ENCODE measurements around the gene ANTXR2.
A peak's percentile ranks its signal among the peaks of the same experiment; 100 is the strongest.
"Not testable (repeated sequence)": the region's sequence is repeated elsewhere in the genome, so short reads cannot be mapped to it uniquely, and the experiment has no call there.

The ANTXR2 gene

DNA sequence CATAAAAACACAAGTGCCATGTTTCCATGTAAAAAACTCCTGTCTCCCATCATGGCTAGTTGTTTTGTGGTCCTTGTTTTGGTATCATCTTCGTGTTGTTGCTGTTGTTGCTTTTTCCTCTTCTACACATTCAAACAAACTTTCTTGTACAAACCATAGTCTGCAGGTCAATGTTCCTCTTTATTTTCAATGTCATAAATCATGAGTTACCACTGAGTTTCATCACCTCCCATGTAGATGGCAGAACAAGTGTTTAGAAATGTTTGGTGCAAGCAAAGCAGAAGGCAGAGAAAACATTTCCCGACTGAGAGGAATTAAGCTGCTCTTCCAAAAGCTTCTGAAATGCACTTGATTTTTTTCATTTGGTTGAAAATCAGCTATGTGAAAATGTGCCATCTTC lies 166.0 kb downstream of the ANTXR2 start:
- DNase-seq, result no peak

DNA sequence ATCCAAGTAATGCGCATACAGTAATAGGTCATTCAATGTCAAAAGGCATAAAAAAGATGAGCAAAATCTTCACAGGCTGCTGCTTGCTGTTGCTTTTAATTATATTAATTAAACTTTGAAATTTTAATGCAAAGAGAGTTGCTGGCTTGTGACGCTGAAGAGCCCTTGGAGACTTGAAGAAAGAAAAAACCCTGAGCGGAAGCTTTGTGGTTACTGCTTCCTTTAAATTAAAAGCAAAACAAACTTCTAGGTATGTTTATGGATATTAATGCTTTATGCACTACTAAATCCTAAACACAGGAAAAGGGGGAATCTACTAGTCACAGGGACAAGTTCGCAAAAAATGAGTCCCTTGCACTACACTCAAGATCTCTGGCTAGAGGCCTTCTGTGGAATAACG lies 166.7 kb downstream of the ANTXR2 start:
- DNase-seq, result no peak

DNA sequence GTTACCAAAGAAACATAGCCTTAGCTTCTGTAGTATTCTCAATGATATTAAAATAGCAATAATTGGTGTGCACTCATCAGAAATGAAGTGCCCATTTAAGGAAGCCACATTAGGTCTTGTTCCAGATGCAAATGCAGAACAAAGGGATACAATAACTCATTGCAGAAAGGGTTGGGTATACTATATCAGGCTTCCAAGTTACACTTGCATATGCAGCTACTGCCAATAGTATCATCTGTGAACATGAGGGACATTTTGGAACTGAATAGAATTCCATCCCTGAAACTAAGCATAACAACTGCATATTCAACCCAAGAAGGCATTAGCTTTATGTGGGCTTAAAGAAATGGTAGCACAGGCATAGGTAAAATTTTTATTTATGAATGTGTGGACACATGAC lies 167.8 kb downstream of the ANTXR2 start:
- DNase-seq, result no peak

DNA sequence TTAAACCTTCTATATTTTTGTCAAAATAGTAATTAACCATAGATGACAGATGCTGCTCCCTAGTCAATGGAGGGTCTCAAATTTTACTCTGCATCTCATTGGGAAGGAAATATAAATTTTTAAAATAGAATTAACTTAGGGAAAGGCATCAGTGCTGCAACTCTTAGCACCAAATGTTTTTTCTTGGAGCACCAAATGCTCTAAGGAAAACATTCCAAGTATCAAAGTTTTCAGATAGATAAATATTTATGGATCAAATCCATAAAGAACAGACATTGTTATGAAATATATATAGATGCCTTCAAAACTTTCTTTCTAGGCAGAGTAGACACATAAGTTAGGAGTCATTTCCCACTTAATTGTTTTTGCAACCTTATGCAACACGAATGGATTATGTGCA lies 168.7 kb downstream of the ANTXR2 start:
- no peak for DNase-seq

DNA sequence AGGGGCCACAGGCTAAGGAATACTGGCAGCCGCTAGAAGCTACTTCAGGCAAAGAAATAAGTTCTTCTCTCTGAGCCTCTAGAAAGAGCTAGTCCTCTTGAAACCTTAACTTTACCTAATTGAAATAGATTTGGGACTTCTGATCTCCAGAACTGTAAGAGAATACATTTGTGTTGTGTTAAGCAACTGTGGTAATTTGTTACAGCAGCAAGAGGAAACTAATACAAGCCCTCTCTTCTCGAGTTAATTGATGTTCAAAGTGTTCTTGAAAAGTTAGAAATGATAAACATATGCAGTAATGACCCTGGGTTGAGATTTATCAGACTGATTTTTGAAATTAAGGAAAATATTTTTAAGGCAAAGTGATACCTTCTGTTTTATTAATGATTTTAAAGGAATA lies 172.8 kb downstream of the ANTXR2 start:
- no peak for DNase-seq

DNA sequence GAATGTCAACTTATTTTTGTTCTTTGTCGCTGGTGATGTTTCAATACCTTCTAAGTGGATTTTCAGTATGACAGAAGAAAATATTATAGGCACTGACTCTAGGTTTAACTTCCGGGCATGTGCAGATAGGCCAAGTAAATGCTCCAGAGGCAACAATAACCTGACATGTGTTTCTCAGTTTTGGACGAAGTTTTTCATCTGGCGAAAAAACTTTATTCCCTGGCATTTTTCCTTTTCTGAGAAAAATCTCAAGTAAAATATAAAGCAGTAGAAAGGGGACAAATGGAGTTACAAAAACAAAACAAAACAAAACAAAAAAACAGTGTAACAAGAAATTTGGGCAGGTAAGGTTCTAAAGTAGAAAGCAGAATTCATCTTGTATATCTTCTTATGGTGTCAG lies 173.5 kb downstream of the ANTXR2 start:
- DNase-seq, result no peak

DNA sequence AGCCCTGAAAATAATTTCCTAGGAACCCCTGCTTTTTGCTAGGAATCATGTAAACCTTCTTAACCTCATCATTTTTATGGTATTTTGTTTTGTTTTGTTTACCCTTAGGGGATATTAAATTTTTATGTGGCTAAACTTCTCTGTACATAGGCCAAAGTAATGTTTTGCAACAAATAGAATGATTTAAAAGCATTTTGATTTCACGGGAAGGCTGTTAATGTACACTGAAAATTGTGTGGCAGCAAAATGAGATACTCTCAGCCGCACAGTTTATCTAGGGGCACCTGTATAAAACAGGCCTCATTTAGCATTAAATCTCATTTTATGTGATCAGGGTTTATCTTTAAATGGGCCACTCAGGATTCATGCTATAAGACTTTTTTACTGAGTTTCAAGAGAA lies 175.0 kb downstream of the ANTXR2 start:
- no peak for DNase-seq

DNA sequence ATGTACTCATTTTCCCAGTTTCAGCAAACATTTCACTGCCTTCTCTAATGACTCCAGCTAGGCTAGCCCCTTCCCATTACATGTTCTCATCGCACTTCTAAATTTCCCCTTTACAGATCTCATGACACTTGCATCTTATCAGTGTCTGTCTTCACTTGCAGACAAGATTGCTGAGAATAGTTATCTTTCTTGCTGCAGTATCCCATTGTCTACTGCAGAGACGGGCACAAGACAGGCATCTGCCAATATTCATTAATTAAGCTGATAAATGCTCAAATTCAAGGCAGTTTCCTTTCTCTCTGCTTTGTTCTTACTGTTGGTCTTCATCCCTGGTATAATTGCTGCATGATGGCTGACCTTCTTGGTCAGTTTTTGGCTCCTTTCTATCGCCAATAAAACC lies 175.9 kb downstream of the ANTXR2 start:
- DNase-seq, result no peak

DNA sequence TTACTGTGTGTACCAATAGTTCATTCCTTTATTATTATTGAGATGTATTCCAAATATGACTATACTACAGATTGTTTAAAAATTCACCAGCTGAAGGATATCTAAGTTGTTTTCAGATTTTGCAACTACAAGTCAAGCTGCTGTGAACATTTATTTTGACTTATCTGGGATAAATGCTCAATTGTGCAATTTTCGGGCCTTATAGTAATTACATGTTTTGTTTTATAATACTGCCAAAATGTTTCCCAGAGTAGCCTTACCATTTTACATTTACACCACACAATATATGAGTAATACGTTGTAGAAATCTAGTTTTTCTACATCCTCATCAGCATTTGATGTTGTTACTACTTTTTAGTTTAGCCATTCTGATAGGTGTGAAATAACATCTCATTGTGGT lies 179.6 kb downstream of the ANTXR2 start:
- DNase-seq, result no peak

DNA sequence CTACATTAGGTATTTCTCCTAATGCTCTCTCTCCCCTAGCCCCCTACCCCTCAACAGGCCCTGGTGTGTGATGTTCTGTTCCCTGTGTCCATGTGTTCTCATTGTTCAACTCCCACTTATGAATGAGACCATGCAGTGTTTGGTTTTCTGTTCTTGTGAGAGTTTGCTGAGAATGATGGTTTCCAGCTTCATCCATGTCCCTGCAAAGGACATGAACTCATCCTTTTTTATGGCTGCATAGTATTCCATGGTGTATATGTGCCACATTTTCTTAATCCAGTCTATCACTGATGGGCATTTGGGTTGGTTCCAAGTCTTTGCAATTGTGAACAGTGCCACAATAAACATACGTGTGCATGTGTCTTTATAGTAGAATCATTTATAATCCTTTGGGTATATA lies 184.0 kb downstream of the ANTXR2 start:
- DNase-seq, result not testable (repeated sequence)

DNA sequence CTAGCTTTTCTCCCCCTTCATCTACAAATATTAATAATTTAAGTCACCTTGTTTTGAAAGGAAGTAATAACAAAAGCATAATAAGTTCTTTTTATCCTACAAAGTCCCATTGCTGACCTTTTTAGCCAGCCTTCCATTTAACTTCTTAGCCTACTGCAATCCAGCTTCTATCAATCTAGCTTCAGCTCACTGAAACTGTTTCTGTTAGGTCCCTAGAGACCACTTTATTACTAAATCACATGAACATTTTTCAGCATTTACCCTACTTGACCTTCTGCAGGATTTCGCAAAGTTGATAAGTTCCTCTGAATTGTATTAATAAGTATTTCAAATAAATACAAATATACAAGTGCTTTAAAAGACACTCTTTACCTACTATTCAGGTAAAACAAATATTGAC lies 186.5 kb downstream of the ANTXR2 start:
- DNase-seq, result no peak

DNA sequence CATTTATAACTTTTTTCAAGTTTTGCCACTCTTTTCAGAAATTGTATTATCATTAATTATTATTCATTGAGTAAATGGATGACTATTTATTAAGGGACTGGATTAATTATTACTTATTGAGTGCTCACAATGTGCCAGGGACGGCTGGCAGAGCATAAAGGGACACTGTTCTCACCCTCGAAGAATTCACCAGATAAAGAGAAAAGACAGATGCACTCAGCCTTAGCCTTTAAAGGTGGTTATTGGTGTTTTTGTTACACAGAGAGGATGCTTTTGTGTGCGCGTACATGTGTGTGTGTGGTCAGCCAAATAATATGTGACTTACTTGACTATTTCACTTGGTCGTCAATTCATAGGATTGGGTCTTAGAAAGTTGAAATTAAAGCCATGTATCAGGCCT lies 187.0 kb downstream of the ANTXR2 start:
- DNase-seq, result no peak

DNA sequence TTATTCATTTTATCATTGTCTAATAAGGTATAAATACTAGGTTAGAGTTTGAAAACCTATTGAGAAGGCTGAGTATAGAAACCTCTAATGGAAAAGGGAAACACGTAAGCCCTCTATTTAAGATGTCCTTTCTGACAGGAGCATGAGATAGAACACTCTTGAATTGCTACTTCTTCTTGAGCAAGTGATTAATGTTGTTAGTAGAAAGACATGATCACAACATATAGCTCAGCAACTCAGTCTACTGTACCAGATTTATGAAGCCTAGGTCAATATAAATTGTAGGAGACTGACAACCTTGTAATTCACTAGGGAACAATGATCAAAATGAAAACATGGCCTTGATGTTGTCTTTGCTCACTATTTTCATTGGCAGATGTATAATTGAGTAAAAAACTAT lies 189.7 kb downstream of the ANTXR2 start:
- no peak for DNase-seq

DNA sequence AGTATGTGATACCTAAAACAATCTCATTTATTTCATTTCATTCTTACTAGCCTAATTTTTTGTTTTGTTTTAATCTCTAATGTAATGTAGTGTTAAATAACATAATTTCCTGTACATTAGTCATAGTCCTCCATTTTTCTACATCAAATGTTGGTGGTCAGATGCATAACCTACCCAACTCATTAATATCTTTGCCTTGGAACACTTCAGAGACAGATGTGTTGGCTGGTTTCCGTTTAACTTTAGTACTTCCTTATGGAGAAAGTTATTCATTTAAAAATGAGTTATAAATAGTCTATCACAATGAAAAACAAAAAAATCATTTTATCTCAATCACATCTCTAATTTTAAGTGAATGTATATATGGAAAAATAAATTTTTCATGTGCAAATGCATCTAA lies 190.2 kb downstream of the ANTXR2 start:
- DNase-seq, result no peak

DNA sequence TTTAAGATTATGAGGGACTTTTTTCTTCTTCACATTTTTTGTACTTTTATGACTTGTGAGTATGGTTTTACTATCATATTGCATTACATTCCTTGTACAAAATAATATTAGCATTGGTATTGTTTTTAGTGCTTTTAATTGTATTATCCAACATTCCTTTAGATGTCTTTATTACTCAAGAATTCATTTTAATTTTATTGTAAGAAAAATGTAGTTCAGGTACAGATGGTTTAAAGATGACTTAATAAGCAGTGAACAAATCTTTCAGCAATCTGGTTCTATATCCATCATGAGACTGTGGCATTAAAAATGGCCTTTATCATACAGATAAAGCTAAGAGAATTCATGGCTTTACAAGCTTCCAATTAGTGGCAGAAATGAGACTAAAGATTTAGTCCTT lies 191.6 kb downstream of the ANTXR2 start:
- no peak for DNase-seq

DNA sequence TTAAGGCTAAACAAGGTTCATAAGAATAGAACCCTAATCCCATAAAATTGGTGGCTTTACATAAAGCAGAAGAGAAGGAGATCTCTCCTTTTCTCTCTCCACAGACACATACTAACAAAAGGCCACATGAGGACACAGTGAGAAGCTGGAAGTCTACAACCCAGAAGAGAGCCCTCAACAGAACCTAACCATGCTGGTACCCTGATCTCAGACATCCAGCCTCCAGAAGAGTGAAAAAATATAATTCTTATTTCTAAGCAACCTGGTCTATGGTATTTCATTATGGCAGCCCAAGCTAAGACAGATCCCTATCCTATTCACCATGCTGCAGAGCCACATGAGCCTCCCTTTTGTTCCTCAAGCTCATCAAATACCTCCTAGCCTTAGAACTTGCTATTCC lies 195.5 kb downstream of the ANTXR2 start:
- no peak for DNase-seq

DNA sequence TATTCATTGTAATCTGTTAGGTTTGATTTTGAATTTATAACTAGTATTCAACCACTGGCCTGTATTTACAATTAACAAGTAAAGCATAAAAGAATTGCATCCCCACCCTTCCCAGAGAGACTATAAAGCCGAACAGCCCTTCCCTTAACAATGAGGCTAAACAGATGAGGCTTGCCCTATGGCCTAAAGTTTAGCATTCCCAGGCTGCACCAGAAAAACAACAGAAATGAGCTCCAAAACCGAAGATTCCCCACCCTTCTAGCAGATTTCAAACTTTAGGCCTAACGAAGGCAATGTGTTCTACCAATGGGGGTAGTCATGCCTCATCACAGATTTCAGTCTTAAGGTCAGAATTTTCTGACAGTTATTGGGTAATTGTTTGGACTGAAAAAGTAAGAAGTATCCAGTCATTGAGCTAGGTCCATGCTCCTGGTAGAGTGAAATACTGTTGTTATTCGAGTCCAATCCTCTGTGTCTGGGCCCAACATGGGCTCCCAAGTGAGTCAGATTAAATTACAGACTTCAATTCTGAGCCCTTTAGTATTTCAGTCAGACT lies 197.6 kb downstream of the ANTXR2 start:
- DNase-seq, result no peak

DNA sequence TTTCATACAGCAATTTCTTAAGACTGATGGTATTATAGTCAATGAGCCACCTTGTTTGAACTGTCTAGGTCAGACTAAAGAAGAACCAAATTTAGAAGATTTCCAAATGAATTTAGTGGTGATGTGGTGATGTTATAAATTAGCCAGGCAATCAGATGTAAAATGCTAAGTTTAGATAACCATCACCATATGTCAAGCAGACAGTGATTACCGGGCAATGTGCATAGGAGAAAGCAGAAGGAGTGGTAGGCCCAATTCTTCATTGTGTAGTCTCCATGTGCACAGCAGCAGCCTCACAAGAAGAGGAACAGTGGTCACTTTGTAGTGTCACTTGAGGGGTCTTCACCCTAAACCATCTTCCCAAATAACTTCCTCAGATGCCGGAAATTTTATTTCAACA lies 198.8 kb downstream of the ANTXR2 start:
- DNase-seq, result no peak

DNA sequence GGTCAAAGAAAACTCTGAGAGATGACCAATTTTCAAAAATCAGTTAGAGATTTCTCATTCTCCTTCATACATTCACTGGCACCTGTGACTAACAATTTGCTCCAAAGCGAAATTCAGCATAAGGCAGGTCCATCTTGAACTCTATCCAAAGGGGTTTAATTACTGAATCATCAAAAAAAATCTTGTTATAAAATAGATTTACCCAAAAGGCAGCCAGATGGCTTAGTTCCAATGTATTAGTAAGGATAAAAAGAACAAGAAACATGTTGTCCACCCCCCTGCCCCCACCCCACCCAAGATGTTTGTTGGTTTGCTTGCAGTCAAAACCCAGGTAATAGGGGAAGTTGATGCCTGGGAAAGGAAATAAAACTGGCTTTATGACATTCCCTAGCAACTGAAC lies 200.3 kb downstream of the ANTXR2 start:
- DNase-seq, result no peak

DNA sequence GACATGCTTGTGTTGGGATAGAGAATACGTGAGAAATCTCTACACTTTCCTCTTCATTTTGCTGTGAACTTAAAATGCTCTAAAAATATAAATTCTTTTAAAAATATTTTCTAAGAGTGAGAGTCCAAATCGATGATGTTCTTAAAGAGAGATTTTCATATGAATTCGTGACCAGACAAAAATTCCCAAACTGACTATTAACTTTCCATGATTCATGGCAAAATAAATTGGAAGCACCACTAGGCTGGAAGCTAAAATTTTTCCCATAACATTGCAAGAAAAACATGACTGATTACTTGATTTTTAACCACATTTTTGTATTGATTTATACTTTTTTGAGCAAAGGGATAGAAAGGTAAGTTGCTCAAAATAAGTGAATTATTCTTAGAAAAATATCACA lies 201.1 kb downstream of the ANTXR2 start:
- DNase-seq, result no peak

DNA sequence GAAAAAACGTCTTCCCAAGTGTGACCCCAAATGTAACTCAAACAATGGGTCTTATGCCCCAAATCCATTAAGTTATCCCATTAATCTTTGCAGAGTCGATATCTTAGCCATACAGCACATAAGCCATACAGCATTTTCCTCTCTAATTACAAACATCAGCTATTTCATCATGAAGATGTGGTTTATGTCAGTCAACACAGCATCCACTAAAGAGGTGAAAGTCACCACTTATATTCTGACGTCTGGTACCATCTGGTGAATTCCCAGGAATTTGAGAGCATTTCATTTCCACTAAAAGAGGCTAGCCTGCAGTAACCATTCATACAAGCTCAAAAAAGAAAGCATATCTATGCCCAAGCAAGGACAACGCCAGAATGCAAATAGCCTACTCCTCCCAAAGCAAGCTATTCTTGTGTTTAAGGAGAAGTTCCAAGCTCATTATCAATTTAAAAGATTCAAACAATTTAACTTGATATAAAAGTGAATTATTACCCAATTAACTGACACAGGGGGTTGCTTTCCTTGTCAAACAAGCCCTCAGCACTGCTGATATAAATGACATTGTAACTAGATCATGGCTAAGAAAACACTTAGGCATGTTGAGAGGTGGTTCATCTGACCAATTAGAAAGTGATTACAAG lies 203.3 kb downstream of the ANTXR2 start:
- no peak for DNase-seq

DNA sequence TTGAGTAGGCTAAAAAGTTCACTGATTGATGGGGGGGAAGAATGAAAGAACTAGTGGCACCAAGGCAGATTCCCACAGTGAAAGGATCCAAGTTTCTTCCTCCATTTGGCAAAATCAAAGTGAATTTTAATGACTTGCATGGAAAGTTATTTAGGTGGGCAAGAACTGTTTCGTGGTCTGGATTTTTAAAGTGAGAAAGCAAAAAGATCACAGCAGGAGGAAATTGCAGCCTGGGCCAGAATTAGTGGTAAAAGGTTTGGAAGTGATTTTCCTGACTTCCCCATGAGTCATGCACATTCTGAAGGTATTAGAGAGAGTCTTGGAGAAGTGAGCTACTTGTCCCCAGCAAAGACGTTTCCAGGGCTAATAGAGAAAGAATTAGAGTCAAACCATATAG lies 207.8 kb downstream of the ANTXR2 start:
- peak; percentile 78 for DNase-seq

DNA sequence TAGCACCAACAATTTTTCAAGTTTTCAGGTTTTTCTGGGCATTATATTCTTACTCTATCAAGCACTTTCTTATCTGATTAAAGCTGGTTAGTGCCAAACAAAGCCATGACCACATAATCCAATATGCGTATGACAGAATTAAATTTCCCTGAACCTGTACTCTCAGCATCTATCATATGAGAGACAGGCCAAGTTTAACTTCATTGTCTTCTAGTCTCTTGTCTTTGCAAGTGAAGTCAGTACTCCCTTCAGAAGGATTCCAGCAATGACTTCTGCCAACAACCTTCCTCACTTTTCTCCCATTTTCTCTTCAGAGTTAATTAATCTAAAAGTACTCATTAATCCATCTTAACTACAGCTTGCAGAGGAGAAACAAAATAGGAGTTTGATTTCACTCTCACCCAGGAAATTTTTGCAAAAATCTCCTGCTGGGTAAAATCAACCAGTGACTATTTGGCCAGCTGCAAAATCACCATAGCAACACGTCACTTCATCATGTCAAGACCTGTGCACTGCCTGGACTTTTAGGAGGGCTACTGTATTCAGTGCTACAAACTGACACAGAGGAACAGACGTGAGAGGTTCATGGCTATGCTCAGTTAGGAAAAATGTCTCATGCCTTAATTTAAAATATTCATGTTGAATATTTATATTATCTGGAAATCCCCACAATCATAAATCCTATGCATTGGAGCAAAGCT lies 208.4 kb downstream of the ANTXR2 start:
- DNase-seq, result no peak

DNA sequence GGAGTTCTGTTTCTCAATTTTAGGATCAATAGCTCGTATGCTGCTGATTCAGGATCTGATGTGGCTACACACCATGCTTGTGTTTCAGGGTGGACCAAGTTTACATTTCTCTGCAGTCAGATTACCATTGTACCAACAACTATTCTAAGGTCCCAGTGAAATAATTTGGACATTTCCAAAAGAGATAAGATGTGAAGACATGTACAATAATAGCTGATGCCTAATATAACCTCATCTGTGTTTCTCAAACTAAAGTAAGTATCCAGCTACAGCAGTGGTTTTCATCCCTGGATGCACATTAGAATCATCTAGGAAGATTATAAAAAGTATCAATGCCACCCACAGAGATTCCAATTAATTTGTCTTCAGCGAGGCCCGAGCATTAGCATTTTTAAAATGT lies 209.7 kb downstream of the ANTXR2 start:
- DNase-seq, result no peak

DNA sequence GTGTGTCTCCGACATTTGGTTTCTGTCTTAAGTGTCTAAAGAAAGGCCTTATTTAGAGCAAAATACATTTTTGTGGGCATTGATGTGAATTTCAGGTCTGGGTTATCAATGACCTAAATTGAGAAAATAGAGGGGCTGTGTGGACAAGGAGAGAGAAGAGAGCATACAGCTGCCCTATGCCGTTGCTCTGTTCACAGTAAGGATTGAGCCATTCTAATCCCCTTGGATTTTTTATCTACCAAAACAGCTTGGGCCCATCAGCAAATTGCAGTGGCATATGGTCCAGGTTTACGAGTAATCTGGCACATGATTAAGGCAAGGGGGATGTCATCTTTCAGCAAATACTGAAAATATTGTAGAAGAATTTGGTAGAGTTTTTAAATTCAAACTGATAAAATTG lies 210.2 kb downstream of the ANTXR2 start:
- DNase-seq, result no peak

Data from fibroblast of skin of back (primary cell).